ENCODE results near the gene CRYBG3.

Gene CRYBG3

DNA sequence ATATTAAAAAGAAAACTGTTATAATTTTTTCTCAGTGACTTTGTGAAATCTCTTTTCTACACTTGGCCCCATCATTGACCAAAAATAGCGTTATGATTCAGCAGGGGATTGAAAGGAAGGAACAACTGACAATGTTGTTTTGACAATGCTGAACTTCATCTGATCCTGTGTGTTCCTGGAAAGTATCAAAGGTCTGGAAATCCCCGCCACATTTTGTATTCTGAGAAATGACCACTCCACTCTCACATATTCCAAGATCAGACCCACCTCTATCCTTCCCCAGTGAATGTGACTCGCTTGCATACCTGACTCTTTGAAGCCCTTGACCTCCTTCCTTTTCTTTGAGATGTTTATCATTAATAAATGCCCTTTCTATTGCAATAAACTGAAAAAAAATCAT, 160.1 kb downstream of the CRYBG3 start:
- DNase-seq: no peak

DNA sequence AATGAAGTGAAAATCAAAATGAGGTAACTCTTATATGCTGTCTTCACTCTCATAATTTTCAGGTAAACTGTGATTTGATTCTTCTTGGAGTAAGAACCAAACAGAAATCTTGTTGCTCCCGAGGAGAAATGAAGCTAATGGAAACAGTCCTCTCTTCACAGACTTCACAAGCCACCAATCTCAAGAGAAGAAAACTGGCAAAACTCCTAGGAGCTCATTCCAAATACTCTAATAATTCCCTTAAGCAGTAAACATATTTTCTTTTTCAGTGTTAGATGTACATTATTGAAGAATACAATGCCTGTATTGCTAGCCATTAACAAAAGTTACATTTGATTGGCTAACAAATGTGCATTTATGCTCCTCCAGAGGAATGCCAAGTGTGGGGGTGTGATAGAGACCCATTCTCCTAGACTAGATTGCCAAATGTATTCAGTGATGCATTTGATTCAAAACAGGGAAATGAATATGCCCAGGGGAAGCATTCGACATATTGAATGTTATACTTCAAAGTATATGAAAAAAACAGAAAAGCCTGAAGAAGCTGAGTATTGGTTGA, 162.2 kb downstream of the CRYBG3 start:
- DNase-seq: no peak

DNA sequence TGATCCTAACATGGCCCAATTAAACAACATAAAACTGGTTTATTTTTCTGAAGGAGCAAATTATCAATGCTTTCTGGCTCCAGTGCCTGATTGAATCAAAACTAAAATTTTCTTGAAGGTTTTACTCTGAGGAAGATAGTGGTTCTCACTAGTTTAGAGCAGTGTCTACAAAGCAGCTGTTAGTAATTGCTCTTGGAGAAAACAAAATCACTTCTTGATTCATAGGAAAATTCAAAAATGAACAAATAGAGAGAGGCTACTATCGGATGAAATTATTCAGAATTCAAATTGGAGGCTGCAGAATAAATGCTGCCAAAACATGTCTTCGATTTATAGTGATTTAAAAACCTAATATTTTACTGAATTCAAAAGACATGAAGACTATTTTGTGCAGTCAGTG, 165.5 kb downstream of the CRYBG3 start:
- no peak for DNase-seq

DNA sequence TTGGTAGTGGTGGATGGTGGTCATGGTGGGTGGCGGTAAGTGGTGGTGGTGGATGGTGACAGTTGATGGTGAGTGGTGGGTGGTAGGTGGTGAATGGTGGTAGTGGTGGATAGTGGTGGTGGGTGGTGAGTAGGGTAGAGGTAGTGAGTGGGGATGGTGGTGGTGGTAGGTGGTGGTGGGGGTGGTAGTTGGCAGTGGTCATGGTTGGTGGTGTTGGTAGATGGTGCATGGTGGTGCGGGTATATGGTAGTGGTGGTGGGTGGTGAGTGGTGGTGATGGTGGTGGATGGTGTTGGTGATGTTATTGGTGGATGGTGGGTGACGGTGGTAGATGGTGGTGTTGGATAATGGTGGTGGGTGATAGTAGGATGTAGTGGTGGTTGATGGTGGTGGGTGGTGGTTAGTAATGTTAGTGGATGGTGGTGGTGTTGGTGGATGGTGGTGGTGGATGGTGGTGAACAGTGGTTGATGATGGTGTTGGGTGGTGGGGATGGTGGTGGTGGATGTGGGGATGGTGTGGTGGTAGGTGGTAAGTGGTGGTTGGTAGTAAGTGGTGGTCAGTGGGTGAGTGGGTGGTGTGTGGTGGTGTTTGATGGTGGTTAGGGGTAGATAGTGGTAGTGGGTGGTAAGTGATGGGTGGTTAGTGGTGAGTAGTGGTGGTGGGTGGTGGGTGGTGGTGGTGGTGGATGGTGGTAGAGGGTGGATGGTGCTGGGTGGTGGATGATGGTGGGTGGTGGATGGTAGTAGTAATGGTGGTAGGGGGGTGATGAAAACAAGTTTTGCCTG, 167.2 kb downstream of the CRYBG3 start:
- no peak for DNase-seq

DNA sequence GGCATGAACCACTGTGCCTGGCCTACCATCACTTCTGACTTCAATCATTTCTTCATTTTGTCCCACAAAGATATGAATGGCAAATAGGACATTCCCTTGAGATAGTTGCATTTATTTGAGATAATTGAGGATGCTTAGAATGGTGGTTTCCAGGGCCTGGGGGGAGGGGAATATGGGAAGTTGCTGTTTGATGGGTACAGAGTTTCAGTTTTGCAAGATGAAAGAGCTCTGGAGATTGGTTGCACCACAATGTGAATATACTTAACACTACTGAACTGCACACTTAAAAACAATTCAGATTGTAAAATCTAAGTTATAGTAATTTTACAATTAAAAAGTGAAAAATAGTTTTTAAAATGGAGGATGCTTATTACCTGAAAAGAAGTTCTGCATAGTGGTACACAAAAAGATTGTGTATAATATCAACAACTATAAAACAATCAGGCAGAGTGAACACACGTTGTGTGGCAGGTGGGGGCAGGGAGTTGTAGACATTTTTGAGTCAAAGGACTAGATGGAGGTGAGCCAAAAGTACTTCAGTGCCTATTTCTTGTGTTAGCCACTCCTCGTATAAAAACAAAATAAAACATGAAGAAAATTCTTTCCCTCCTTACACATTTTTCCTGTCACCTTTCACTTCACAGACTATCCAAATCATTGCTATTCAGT, 168.9 kb downstream of the CRYBG3 start:
- no peak for DNase-seq

DNA sequence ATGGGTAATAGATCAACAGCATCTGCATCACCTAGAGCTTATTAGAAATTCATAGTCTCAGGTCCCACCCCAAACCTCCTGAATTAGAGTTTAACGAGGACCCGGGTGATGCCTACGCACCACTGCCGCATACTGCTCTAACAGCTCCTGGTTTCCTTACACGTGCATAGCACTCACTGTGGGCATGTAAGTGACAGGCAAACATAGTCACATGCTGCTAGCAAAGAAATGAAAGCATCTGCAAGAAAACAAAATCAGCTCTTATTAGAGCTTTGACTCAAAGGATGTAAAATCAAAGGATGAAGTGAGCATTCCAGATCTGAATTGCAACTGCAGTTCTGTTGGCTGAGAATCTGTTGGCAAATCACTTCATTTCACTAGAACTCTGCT, 169.5 kb downstream of the CRYBG3 start:
- no peak for DNase-seq

DNA sequence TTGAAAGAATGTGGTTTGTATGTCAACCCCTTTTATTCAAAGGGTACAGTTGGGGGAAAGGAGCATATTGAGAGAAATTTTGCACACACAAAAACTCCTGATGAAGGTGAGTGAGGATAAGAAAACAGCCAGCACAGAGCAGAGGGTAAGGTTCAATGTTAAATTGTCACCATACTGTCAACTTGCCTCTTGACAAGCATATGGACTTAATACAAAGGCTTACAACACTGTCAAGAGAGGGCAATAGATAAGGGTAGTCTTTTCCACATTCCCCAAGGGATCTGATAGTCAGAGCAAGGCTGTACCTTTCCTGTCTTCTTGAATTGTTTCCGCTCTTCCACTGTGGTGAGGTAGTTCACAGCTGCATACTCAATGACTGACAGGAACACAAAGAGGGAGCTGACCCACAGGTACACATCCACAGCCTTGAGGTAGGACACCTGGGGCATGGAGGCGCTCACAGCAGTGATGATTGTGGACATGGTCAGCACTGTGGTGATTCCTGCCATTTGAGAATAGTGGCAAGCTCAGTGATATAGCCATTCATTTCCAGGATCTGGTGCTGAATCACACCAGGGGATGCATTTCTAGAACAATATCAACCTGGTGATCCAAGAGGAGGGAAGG, 170.8 kb downstream of the CRYBG3 start:
- no peak for DNase-seq

DNA sequence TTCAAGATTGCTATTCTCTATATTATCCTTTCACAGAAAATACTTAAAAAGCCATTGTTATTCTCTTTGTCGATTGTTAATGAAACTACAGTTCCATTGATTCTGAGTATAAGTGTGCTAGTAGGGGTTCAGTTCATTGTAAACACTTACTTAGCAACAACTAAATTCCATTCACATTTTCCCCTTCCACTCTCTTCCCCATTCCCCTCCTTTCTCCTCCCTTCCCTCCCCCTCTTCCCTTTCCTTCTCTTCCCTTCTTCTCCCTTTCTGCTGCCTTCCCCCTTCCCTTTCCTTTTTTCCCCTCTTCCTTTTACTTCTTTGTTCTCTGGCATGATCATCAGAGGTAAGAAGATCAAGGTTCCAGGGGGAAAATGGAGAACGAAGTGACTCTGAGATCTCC, 171.7 kb downstream of the CRYBG3 start:
- DNase-seq: no peak

DNA sequence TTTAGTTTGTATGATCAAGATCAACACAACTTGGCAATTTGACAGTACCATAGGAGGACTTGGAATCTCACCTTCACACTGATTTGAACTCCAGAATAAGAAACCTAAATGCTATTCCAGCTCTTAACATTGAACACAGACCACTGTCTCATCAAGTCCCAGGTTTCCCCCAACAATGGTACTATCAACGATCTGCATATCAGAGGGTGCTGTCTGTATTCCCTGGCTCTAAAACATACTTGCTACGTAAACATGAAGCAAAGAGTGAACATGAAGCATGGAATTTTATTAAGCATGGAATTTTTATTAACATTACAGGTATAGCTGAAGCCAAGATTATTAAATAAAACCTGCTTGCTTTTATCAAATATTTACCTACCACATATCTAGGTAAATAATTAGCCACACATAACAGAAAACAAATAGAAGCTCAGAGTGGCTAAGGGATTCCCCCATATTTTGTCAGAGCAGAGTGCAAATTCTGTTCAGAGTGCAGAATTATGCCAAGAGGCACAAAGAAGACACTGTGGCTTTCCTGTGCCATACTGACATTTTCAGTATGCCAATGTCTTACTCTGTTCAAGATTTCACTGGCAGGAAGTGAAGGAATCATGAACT, 172.6 kb downstream of the CRYBG3 start:
- DNase-seq: no peak

Data from activated effector memory CD4-positive, alpha-beta T cell treated with Interleukin-2 at 50 U/mL for 16 hours (primary cell).